ENCODE measurements around the gene ST13. TPM values are rescaled to one million over a fixed set of nuclear protein-coding genes. Genes with fewer than 3 reads are reported as not detected.

ST13 gene
- total RNA-seq (2022) (191 and 231 TPM in 2 replicates), Bru-seq, nascent RNA (percentile 89 among the genes with signal in this experiment), BruChase-seq, experiment 1, labeled RNA remaining after a 6-hour chase (percentile 95 among the genes with signal in this experiment), BruChase-seq, experiment 2, labeled RNA remaining after a 2-hour chase (percentile 92 among the genes with signal in this experiment)
- long read RNA-seq, transcript ST13-201 (12 exons, 3,595 nt), result major isoform, 329 of 372 reads
- long read RNA-seq, partial matches to known transcripts, result 18 of 372 reads
- long read RNA-seq, other reads (novel, unspliced or antisense), result 25 of 372 reads

DNA sequence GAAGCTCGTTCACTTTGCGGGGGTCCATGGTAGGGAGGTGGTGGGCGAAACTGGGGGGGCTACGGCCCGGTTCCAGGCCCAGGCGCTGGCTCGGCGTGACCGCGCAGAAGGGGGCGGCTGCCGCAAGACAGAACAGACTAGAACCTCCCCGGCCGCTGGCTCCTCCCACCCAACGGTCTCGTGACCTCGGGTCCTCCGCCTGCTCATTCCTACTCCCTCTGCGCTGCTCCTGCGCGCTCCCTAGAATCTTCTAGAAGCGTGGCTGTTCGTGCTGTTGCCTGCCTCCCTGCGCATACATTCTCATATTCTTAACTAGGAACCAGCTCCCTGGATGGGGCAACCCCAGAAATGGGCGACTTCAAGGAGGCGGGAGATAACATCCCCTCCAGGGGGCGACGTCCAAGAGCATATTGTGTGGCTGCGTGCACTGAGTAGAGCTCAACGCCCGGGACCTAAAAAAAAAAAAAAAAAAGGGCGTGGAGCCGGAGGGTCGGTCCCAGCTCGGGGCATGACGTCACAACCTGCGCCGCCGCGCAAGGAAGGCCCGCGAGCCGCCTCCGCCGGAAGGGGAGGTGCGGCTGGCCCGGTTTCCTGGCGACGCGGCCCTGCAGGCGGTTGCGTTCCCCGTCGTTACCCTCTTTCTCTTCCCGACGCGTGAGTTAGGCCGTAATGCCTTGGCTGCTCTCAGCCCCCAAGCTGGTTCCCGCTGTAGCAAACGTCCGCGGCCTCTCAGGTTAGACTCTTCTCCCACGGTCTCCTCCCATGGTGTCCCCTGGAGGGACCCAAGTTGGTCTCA is at the start of gene ST13, which contains the start of gene XPNPEP3:
ST13 (minus strand) TSS at position 127 of the 796 bp plus-strand sequence; CDS start at position 28, 99 bp downstream.
XPNPEP3 (plus strand) TSS at position 636 of the 796 bp plus-strand sequence; CDS start at position 670, 34 bp downstream.
- H3K4me1 Mint-ChIP-seq (ENCODE audit: insufficient read depth, unreplicated experiment), result peaks cover 15% of the 10 kb centered on the region
- POLR2A ChIA-PET, result interaction anchor here (0.6 to 6.9 kb wide), 48 partner anchors 11 to 1537 kb away, joined by 3 to 58 read pairs (median 4); partner anchors contain the start of genes ACO2, MRTFA, PHF5A and RANGAP1

DNA sequence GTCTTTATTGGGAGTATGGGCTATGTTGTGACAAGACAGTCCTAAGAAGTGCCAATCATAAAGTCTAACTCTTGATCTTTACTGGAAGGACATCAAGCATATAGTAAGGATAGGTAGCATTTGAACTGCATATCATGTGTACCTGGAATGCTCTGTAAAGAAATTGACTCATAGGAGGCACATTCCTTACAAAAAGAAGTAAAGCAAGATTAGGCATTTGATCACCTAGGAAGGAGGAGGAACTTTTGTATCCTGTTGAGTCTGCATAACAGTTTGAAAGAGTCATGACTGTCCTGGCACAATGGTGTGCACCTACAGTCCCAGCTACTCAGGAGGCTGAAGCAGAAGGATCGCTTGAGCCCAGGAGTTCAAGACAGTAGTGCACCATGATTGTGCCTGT is 47.7 kb upstream of the ST13 start:
- Mint-ChIP-seq H3K9me3 (ENCODE audit: unreplicated experiment) (no peaks in the 10 kb centered on the region), H3K4me1 (ENCODE audit: insufficient read depth, unreplicated experiment) (peaks cover 8% of the 10 kb centered on the region), H3K36me3 (ENCODE audit: insufficient read depth, unreplicated experiment) (peaks cover 75% of the 10 kb centered on the region), H3K27ac (ENCODE audit: low read depth, unreplicated experiment) (no peak overlapping the region), H3K4me3 (ENCODE audit: unreplicated experiment) (no peak overlapping the region), H3K27me3 (ENCODE audit: insufficient read depth, unreplicated experiment) (no peaks in the 10 kb centered on the region)
- DNase-seq (ENCODE audit: unreplicated experiment), result no peak
- intact Hi-C loops (cut with micrococcal nuclease), result no loop called here
- TF ChIP-seq, protein P1, sequence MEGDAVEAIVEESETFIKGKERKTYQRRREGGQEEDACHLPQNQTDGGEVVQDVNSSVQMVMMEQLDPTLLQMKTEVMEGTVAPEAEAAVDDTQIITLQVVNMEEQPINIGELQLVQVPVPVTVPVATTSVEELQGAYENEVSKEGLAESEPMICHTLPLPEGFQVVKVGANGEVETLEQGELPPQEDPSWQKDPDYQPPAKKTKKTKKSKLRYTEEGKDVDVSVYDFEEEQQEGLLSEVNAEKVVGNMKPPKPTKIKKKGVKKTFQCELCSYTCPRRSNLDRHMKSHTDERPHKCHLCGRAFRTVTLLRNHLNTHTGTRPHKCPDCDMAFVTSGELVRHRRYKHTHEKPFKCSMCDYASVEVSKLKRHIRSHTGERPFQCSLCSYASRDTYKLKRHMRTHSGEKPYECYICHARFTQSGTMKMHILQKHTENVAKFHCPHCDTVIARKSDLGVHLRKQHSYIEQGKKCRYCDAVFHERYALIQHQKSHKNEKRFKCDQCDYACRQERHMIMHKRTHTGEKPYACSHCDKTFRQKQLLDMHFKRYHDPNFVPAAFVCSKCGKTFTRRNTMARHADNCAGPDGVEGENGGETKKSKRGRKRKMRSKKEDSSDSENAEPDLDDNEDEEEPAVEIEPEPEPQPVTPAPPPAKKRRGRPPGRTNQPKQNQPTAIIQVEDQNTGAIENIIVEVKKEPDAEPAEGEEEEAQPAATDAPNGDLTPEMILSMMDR (IDR thresholded peaks at IDR 0.05; ENCODE audit: unreplicated experiment), result no peak
- ChIA-PET CTCF (interaction anchor here (0.7 kb wide), 1 partner anchor 1694 kb away, joined by 3 read pairs; no protein-coding TSS in a partner anchor), POLR2A (interaction anchor here (0.6 kb wide), 1 partner anchor 10 kb away, joined by 3 read pairs; no protein-coding TSS in a partner anchor)
- BruUV-seq (replicated peaks), result no TSS peak

More for the DNA sequence above, at the start of gene ST13, which contains the start of gene XPNPEP3:
- Mint-ChIP-seq H3K4me3 (ENCODE audit: unreplicated experiment) (peak within 1 kb of the TSS; percentile 97), H3K36me3 (ENCODE audit: insufficient read depth, unreplicated experiment) (peaks cover 36% of the 10 kb centered on the region), H3K27me3 (ENCODE audit: insufficient read depth, unreplicated experiment) (no peaks in the 10 kb centered on the region), H3K9me3 (ENCODE audit: unreplicated experiment) (no peaks in the 10 kb centered on the region), H3K27ac (ENCODE audit: low read depth, unreplicated experiment) (peak within 1 kb of the TSS; percentile 99)
- intact Hi-C loops (cut with micrococcal nuclease), result loop anchor here (2.0 kb wide), 1 partner anchor 204 kb away; no protein-coding TSS in a partner anchor
- TF ChIP-seq, protein P1 (IDR thresholded peaks at IDR 0.05; ENCODE audit: unreplicated experiment), result no peak
- peak; percentile 96 for DNase-seq (ENCODE audit: unreplicated experiment)
- CTCF ChIA-PET, result interaction anchor here (0.5 to 0.7 kb wide), 3 partner anchors 19 to 510 kb away, joined by 3 to 5 read pairs (median 4); partner anchors contain the start of gene SLC25A17
- BruUV-seq (replicated peaks), result no TSS peak

DNA sequence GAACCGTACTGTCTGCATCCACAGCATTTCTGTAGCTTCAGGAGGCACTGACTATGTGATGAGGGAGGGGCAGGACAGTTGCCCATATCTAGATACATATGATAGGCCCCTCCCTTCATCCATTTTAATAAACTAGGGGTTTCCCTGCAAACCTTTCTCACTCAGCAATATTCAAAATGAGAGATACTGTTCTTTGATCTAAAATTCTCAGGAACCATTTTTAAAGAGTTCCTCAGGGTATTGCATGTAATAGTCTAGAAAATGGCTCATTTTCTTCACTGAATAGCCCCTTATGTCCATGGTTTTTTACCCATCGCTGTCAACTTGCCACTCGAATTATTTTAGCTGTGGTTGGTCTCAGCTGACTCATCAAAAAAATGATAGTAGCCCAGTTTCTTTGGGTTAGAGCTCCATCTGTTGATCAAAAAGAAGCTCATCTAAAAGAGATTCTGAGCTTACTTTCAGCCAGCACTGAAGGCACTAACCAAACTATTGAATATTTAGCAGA is 42.5 kb upstream of the ST13 start:
- H3K36me3 Mint-ChIP-seq (ENCODE audit: insufficient read depth, unreplicated experiment), result peaks cover 42% of the 10 kb centered on the region
- peaks cover 6% of the 10 kb centered on the region for H3K4me1 Mint-ChIP-seq (ENCODE audit: insufficient read depth, unreplicated experiment)
- ChIA-PET POLR2A (interaction anchor here (0.6 to 2.3 kb wide), 11 partner anchors 9 to 381 kb away, joined by 3 to 10 read pairs (median 3); partner anchors contain the start of genes ST13 and XPNPEP3), CTCF (interaction anchor here (0.7 to 1.9 kb wide), 15 partner anchors 9 to 462 kb away, joined by 3 to 12 read pairs (median 4); no protein-coding TSS in a partner anchor)
- TF ChIP-seq, protein P1 (IDR thresholded peaks at IDR 0.05; ENCODE audit: unreplicated experiment), result peak; percentile 50
- no TSS peak for BruUV-seq (replicated peaks)
- intact Hi-C loops (cut with micrococcal nuclease), result loop anchor here (2.0 to 10.0 kb wide), 2 partner anchors 216 to 244 kb away; no protein-coding TSS in a partner anchor
- H3K4me3 Mint-ChIP-seq (ENCODE audit: unreplicated experiment), result no peak overlapping the region
- no peak overlapping the region for H3K27ac Mint-ChIP-seq (ENCODE audit: low read depth, unreplicated experiment)
- no peaks in the 10 kb centered on the region for H3K27me3 Mint-ChIP-seq (ENCODE audit: insufficient read depth, unreplicated experiment)
- peak; percentile 53 for DNase-seq (ENCODE audit: unreplicated experiment)
- no peaks in the 10 kb centered on the region for H3K9me3 Mint-ChIP-seq (ENCODE audit: unreplicated experiment)

Data from MCF 10A (cell line).